Measurements from ENCODE around the gene WDR64.
"Not testable (repeated sequence)": the region's sequence is repeated elsewhere in the genome, so short reads cannot be mapped to it uniquely, and the experiment has no call there.

The WDR64 gene

GRCh38 chr1:241782396-241782795 lies 130.3 kb downstream of the WDR64 start:
- in situ Hi-C loops (cut with HindIII; ENCODE audit: low sequenced_read_pairs), result no loop called here

DNA sequence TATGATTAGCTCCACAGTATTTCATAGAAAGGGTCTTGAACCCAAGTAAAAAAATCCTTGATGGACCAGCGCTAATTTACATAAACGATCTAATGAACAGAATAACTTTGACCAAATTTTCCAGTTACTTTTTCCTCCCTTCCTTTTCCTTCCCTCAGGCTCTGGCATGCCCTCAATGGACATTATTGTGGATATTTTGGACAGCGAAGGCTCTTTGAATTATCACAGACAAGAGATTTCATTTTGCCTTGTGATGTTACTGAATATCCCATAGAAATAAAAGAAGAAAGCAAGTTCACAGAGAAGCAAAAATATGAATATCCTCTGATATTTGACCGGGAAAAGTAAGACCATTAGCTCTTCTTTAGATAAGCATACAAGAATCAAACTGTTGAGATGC lies 135.6 kb downstream of the WDR64 start:
- in situ Hi-C loops (cut with HindIII; ENCODE audit: low sequenced_read_pairs), result no loop called here

- in situ Hi-C loops (cut with HindIII; ENCODE audit: low sequenced_read_pairs), result no loop called here
Observed at GRCh38 chr1:241789061-241789460, 137.0 kb downstream of the WDR64 start.

DNA sequence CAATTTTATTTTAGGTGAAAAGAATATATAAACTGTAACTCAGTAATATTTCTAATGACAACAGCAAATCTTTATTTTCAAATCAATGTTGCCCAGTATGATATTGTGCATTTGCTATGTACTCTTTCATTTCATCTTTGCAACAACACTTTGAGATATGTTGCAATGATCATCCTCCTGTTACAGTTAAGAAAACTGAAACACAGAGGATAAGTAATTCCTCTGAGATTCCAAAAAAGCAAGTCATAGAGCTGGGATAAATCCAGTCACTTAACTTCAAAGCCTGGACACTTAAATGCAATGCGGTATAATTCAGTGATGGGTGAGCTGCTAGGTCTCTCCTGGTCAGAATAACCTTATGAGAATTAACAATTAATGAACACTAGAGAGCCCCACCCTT lies 147.3 kb downstream of the WDR64 start:
- in situ Hi-C loops (cut with HindIII; ENCODE audit: low sequenced_read_pairs), result no loop called here

DNA sequence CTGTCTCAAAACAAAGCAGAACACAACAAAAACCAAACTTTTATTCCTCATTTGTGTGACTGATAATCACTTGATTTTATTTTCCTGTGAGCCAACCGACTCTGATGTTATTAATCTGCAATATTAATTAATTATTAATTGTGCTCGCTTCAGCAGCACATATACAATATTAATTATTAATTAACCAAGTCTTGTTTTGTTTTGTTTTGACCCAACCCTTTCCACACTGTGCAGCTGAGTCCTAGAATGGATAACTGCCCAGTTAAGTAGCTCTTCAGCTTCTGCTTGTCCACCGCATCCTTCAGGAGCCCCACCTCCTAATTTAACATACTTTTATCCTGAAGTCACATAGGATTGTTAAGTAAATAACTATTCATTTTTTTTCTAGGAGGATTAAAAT lies 148.6 kb downstream of the WDR64 start:
- in situ Hi-C loops (cut with HindIII; ENCODE audit: low sequenced_read_pairs), result no loop called here

DNA sequence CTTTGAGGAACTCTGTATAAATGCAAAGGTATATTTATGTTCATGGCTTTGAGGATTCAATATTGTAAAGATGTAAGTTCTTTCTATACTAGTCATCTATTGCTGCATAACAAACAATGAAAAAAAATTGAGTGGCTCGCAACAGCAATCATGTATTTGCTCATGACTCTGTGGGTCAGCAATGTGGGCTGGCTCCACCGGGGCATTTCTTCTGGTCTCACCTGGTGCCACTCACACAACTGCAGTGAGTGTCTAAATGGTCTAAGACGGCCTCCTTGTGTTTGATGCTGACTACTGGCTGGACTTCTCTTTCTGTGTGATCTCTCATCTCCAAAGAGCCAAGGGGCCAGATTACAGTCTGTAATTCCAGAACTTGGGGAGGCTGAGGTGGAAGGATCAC lies 150.8 kb downstream of the WDR64 start:
- in situ Hi-C loops (cut with HindIII; ENCODE audit: low sequenced_read_pairs), result no loop called here

DNA sequence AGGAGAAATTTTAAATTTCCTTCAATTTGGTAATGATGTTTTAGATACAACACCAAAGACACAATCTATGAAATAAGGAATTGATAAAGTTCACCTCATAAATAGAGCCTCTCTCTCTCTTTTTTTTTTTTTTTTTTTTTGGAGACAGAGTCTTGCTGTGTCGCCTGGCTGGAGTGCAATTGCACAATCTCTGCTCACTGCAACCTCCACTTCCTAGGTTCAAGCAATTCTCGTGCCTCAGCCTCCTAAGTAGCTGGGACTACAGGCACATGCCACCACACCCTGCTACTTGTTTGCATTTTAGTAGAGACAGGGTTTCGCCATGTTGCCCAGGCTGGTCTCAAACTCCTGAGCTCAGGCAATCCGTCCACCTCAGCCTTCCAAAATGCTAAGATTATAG lies 152.6 kb downstream of the WDR64 start:
- in situ Hi-C loops (cut with HindIII; ENCODE audit: low sequenced_read_pairs), result not testable (repeated sequence)

DNA sequence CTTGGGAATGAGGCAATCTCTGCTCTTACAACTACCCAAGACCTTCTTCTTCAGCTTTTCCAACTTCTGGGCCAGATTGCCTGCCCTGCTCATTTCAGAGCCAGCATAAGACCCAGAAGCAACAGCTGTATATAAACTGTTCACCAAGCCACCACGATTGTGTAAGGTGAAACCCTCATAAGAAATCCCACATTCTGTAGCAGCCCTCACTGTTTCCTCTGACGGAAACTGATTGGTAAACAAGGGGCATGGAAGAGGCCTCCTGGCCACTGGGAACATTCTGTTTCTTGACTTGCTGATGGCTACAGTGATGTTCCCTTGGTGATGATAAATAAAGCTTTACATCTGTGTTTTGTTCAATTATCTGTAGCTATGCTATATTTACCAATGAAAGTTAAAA lies 156.2 kb downstream of the WDR64 start:
- in situ Hi-C loops (cut with HindIII; ENCODE audit: low sequenced_read_pairs), result no loop called here

DNA sequence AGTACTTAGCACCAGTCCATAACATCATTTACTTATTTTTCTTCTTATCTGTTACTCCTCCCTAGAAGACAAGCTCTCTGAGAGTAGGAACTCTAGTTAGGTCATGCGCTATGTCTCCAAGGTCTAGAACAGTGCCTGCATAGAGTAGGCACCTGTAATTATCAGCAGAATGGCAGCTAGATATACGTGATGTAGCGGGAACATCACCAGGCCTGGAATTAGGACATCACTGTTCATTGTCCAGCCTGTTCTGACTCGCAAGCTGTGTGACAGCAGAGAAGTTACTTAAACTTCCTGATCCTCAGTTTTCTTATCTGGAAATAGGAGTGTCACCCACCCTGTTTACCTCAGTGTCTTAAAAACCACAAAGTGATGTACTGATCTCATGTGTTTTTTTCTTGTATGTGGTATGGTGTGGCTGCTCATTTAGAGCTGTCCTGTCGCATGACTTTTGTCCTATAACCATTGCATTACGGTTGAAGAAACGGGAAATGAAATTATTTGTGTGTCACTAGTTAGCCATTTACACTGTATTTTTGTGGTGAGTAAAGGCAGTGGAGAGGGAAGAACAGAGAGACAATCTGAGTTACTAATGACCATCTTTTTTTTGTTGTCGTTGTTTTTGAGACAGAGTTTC lies 158.8 kb downstream of the WDR64 start:
- in situ Hi-C loops (cut with HindIII; ENCODE audit: low sequenced_read_pairs), result no loop called here

GRCh38 chr1:241813768-241814320 lies 161.8 kb downstream of the WDR64 start:
- in situ Hi-C loops (cut with HindIII; ENCODE audit: low sequenced_read_pairs), result no loop called here

DNA sequence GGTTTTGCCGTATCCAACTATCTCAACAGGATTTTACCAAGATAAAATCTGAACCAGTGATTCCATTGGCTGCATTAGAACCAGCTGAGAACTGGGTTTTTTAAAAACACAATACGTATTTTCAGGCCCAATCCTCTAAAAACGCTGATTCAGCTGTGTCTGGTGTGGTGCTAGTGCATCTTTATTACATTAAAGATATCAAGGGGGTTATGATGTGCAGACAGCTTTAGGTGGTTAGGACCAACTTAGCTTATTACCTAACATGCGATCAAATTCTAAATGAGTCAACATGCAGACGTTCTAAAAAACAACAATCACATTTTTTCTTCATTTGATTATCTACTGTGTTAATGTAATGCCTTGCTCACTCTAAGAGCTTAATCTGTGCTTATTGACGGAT lies 163.9 kb downstream of the WDR64 start:
- in situ Hi-C loops (cut with HindIII; ENCODE audit: low sequenced_read_pairs), result no loop called here

DNA sequence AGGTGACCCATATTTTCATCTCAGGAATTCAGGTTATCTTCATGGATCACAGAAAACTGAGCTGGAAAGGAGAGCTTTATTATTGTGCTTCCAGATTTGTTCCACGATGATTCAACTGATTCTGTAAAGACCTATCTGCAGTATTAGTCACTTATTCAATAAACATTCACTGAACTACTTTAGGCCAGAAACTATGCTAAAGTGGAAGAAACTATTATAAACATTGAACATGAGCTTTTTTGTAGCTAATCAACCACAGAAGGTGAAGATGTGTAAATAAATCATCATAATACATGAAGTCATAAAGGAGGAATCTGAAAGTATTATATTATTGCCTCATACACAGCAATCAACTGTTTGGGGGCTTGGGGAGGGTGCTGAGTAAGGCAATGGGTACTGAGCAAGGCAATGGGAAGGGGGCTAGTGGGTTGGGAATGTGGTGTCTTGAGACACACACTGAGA lies 165.3 kb downstream of the WDR64 start:
- in situ Hi-C loops (cut with HindIII; ENCODE audit: low sequenced_read_pairs), result no loop called here

- in situ Hi-C loops (cut with HindIII; ENCODE audit: low sequenced_read_pairs), result no loop called here
Observed at GRCh38 chr1:241817956-241818612, 166.0 kb downstream of the WDR64 start.

- in situ Hi-C loops (cut with HindIII; ENCODE audit: low sequenced_read_pairs), result no loop called here
Observed at GRCh38 chr1:241819340-241819866, 167.3 kb downstream of the WDR64 start.

- in situ Hi-C loops (cut with HindIII; ENCODE audit: low sequenced_read_pairs), result no loop called here
Observed at GRCh38 chr1:241821363-241821762, 169.3 kb downstream of the WDR64 start.

DNA sequence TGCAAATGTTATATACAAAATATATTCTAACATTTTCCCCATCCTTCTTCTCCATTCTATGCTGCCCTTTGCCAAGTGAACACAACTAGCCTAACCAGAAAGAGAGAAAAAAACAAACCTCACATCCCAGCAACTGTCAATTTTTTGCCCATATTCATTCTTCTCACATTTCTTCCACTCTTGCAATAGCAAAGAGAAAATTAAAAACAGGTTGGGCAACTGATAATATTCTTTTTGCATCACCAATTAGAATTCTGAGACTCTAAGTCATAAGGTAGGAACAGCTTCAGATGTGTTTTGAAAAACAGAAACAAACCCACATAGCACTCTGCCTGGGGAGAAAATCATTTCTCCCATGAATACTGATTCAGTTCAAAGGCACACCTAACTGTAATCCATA lies 170.8 kb downstream of the WDR64 start:
- in situ Hi-C loops (cut with HindIII; ENCODE audit: low sequenced_read_pairs), result no loop called here

DNA sequence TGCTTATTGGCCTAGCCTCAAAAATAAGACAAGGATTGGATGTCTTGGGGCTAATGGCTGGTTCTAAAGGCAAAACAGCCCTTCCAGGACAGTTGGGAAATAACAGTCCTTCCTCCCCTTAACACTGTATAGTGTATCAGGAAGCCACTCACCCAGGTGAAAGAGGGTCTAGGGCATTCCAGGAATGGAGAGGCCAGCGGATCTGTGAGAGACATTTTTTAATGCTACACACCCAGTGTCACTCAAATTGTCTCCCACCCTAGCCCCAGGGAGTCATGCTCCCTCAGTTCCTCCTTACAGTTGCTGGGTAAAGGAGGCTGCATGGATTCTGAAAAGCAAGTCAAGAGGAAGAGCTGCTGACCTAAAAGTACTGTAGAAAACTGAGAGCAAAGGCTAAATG lies 171.8 kb downstream of the WDR64 start:
- in situ Hi-C loops (cut with HindIII; ENCODE audit: low sequenced_read_pairs), result no loop called here

DNA sequence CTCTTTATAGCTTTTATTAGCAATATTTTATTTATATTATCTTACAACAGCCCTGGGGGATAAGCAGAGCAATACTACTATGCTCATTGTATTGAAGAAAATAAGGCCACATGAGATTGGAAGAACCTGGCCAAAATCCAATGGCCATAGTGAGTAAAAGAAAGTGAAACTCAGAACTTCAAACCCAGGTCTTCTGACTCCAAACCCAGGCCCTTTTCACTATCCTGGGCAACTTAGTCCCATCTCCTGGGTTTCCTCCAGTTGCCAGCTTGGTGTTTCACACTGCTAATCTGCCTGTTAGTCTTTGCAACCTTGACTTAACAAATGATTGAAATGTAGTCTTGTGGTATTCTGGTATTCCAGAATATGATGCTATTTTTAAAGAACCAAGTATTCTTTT lies 173.5 kb downstream of the WDR64 start:
- in situ Hi-C loops (cut with HindIII; ENCODE audit: low sequenced_read_pairs), result no loop called here

DNA sequence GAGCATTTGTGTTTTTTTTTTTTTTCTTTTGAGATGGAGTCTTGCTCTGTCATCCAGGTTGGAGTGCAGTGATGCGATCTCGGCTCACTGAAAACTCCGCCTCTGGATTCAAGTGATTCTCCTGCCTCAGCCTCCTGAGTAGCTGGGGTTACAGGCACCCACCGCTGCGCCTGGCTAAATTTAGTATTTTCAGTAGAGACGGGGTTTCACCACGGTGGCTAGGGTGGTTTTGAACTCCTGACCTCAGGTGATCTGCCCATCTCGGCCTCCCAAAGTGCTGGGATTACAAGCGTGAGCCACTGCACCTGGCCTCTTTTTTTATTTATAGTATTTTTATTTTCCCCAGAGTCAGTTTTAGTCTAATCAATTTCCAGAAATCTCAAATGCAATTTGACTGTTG lies 174.5 kb downstream of the WDR64 start:
- in situ Hi-C loops (cut with HindIII; ENCODE audit: low sequenced_read_pairs), result not testable (repeated sequence)

DNA sequence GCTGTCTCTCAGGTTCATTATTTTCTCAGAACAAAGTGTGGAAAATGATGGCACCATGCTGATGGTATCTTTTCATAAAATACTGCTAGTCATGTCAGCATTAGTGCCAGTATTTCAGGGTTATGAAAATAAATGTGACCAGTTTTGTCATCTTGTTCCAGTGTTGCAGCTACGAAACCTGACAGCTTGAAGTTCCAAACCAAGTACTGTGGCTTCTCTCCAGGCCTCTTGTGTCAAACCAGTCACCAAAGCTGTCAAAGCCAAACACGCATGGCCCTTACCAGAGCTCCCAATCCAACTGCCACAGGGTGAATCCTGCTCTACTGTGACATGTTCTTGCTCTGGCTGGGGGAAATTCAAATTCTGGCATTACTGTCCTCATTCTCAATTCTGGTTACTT lies 175.2 kb downstream of the WDR64 start:
- in situ Hi-C loops (cut with HindIII; ENCODE audit: low sequenced_read_pairs), result no loop called here

GRCh38 chr1:241828463-241829021 lies 176.5 kb downstream of the WDR64 start:
- in situ Hi-C loops (cut with HindIII; ENCODE audit: low sequenced_read_pairs), result no loop called here

GRCh38 chr1:241829468-241829867 lies 177.4 kb downstream of the WDR64 start:
- in situ Hi-C loops (cut with HindIII; ENCODE audit: low sequenced_read_pairs), result no loop called here
